Trophoblast cell (in vitro differentiated cells and primary cell): ENCODE results near the gene GPLD1.
"Not testable (repeated sequence)": the region's sequence is repeated elsewhere in the genome, so short reads cannot be mapped to it uniquely, and the experiment has no call there.

ENCODE experiments used
- DNase-seq, 2 donors: peaks; one replicate each; pipeline ENCODE4 v3.0.0-alpha.2; 2016
- H2AFZ ChIP-seq: 2 replicates; pipeline ENCODE4 v1.6.1; 2013; ENCODE audit warnings: low read length, moderate library complexity, mild to moderate bottlenecking; ENCODE audit not compliant: insufficient read depth, poor library complexity
- H2AK5ac ChIP-seq: 2 replicates; pipeline ENCODE4 v1.6.1; 2013; ENCODE audit warnings: mild to moderate bottlenecking, low read length
- H2BK120ac ChIP-seq: 2 replicates; pipeline ENCODE4 v1.6.1; 2013; ENCODE audit warnings: low read length, mild to moderate bottlenecking, moderate library complexity; ENCODE audit not compliant: insufficient read depth, poor library complexity
- H2BK12ac ChIP-seq: 2 replicates; pipeline ENCODE4 v1.6.1; 2013; ENCODE audit warnings: mild to moderate bottlenecking, low read length, moderate library complexity
- H2BK5ac ChIP-seq: 2 replicates; pipeline ENCODE4 v1.6.1; 2013; ENCODE audit warnings: low read length, low read depth, moderate library complexity, mild to moderate bottlenecking; ENCODE audit not compliant: poor library complexity
- H3K14ac ChIP-seq: 2 replicates; pipeline ENCODE4 v1.6.1; 2013; ENCODE audit warnings: mild to moderate bottlenecking, low read length
- H3K18ac ChIP-seq: 2 replicates; pipeline ENCODE4 v1.6.1; 2013; ENCODE audit warnings: mild to moderate bottlenecking, low read length
- H3K23ac ChIP-seq: 2 replicates; pipeline ENCODE4 v1.6.1; 2013; ENCODE audit warnings: low read length
- H3K27ac ChIP-seq: 2 replicates; pipeline ENCODE4 v1.5.1; 2013; ENCODE audit warnings: low read depth, mild to moderate bottlenecking, inconsistent platforms, low read length, moderate library complexity
- H3K27me3 ChIP-seq: 2 replicates; pipeline ENCODE4 v1.6.1; 2013; ENCODE audit warnings: inconsistent platforms, mild to moderate bottlenecking, low read length, moderate library complexity; ENCODE audit not compliant: insufficient read depth
- H3K36me3 ChIP-seq, 2 experiments: 1 replicate in 1 of 2; 2 replicates in 1 of 2; pipeline ENCODE4 v1.6.1; 2013; ENCODE audit warnings: low read length in 2 of 2, mild to moderate bottlenecking in 2 of 2, moderate library complexity in 1 of 2; ENCODE audit not compliant: insufficient read depth in 2 of 2, control insufficient read depth in 1 of 2
- H3K4ac ChIP-seq: 2 replicates; pipeline ENCODE4 v1.6.1; 2013; ENCODE audit warnings: low read depth, mild to moderate bottlenecking, low read length, moderate library complexity
- H3K4me1 ChIP-seq, 2 experiments: 1 replicate in 1 of 2; 2 replicates in 1 of 2; pipeline ENCODE4 v1.6.1; 2013; ENCODE audit warnings: low read length in 2 of 2, mild to moderate bottlenecking in 2 of 2, moderate library complexity in 1 of 2; ENCODE audit not compliant: insufficient read depth in 2 of 2, control insufficient read depth in 1 of 2
- H3K4me2 ChIP-seq: 2 replicates; pipeline ENCODE4 v1.6.1; 2013; ENCODE audit warnings: inconsistent platforms, mild to moderate bottlenecking, low read length, moderate library complexity
- H3K4me3 ChIP-seq: 2 replicates; pipeline ENCODE4 v1.5.1; 2013; ENCODE audit warnings: mild to moderate bottlenecking, low read depth, low read length, inconsistent platforms
- H3K79me1 ChIP-seq: one replicate; pipeline ENCODE4 v1.6.1; 2013; ENCODE audit warnings: low read length
- H3K79me2 ChIP-seq: 2 replicates; pipeline ENCODE4 v1.6.1; 2013; ENCODE audit warnings: low read length, mild to moderate bottlenecking; ENCODE audit not compliant: control insufficient read depth, insufficient read depth, poor library complexity
- H3K9ac ChIP-seq: 2 replicates; pipeline ENCODE4 v1.6.1; 2013; ENCODE audit warnings: mild to moderate bottlenecking, low read length
- H3K9me3 ChIP-seq: 2 replicates; pipeline ENCODE4 v1.6.1; 2013; ENCODE audit warnings: low read depth, mild to moderate bottlenecking, control low read depth, inconsistent platforms, low read length; ENCODE audit not compliant: insufficient read depth
- H4K12ac ChIP-seq: 2 replicates; pipeline ENCODE4 v1.6.1; 2013; ENCODE audit warnings: low read depth, mild to moderate bottlenecking, low read length, moderate library complexity
- H4K8ac ChIP-seq: 2 replicates; pipeline ENCODE4 v1.6.1; 2013; ENCODE audit warnings: low read depth, mild to moderate bottlenecking, low read length, moderate library complexity
- H4K91ac ChIP-seq: one replicate; pipeline ENCODE4 v1.6.1; 2013; ENCODE audit warnings: low read depth, mild to moderate bottlenecking, low read length, moderate library complexity
- WGBS: extraction: QIAGEN DNeasy Blood & Tissue Kit; methylation state at CpG from one replicate; pipeline ENCODE4 v1.1.7; 2013; ENCODE audit warnings: missing lambda C conversion rate; ENCODE audit not compliant: insufficient read length, insufficient coverage; ENCODE audit errors: extremely low coverage; 5-methylcytosine and 5-hydroxymethylcytosine counted together

GPLD1 gene

DNA sequence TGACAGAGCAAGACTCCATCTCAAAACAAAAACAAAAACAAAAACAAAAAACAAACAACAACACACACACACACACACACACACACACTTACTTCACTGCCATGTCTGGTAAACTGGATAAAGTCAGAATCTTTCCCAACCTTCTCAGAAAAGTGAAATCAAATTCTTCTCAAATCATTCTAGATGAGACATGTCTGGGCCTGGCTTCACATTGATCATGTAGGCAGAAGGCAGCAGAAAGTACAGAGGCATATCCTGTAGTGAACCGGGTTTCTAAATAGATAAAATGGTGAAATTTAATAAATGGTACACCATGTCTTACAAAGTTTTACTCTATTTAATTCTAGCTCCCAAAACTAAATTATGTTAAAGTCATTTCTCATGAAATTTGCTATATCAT lies 101.6 kb downstream of the GPLD1 start:
- DNase-seq = no peak
- H4K91ac ChIP-seq = no peak overlapping the region
- no CpG with 5 or more reads among the region's 1 CpG for WGBS

DNA sequence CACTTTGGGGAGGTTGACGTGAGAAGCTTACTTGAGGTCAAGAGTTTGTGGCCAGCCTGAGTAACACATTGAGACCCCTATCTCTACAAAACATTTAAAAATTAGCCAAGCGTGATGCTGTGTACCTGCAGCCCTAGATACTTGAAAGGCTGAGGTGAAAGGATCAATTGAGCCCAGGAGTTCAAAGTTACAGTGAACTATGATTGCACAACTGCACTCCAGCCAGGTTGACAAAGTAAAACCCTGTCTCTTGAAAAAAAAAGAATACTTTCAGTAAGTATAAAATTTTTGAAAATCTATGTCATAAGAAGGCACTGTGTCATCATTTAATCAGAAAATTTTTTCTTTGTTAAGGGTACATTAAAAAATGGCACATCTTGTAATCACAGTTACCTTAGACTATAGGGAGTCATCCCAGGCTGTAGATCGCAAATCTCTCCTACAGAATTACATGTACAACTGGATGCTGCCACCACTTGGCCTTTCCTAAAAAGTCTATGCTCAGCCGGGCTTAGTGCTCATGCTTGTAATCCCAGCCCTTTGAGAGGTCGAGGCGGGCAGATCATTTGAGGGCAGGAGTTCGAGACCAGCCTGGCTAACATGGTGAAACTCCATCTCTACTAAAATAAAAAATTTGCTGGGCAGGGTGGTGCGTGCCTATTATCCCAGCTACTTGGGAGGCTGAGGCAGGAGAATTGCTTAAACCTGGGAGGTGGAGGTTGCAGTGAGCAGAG lies 103.7 kb downstream of the GPLD1 start:
- H3K27ac ChIP-seq = no peak overlapping the region
- no peak overlapping the region for H4K12ac ChIP-seq
- no peak overlapping the region for H2BK5ac ChIP-seq
- H2BK120ac ChIP-seq = no peak overlapping the region
- no peak overlapping the region for H2AK5ac ChIP-seq
- no peak overlapping the region for H3K18ac ChIP-seq
- H3K79me1 ChIP-seq = no peaks in the 10 kb centered on the region
- no peak overlapping the region for H3K4ac ChIP-seq
- H3K9me3 ChIP-seq = no peaks in the 10 kb centered on the region
- no peak overlapping the region for H3K23ac ChIP-seq
- no peak overlapping the region for H3K4me2 ChIP-seq
- no peaks in the 10 kb centered on the region for H3K27me3 ChIP-seq
- H4K8ac ChIP-seq = no peak overlapping the region
- no peak overlapping the region for H3K9ac ChIP-seq
- WGBS = no CpG with 5 or more reads among the region's 8 CpGs
- H3K14ac ChIP-seq = no peak overlapping the region
- H3K4me1 ChIP-seq = no peaks in the 10 kb centered on the region
- H3K79me2 ChIP-seq = no peaks in the 10 kb centered on the region
- H3K36me3 ChIP-seq = no peaks in the 10 kb centered on the region
- no peak overlapping the region for H2AFZ ChIP-seq
- no peak overlapping the region for H4K91ac ChIP-seq
- no peak overlapping the region for H3K4me3 ChIP-seq
- H2BK12ac ChIP-seq = no peak overlapping the region
- no peak for DNase-seq

More for the DNA sequence above, 101.6 kb downstream of the GPLD1 start:
- no peaks in the 10 kb centered on the region for H3K79me2 ChIP-seq
- no peak overlapping the region for H3K27ac ChIP-seq
- no peak overlapping the region for H4K12ac ChIP-seq
- no peak overlapping the region for H3K14ac ChIP-seq
- no peak overlapping the region for H2AFZ ChIP-seq
- H2BK12ac ChIP-seq = no peak overlapping the region
- H4K8ac ChIP-seq = no peak overlapping the region
- no peak overlapping the region for H3K23ac ChIP-seq
- no peak overlapping the region for H3K9ac ChIP-seq
- no peaks in the 10 kb centered on the region for H3K27me3 ChIP-seq
- no peaks in the 10 kb centered on the region for H3K36me3 ChIP-seq
- no peak overlapping the region for H3K4me3 ChIP-seq
- no peak overlapping the region for H3K4ac ChIP-seq
- H2BK120ac ChIP-seq = no peak overlapping the region
- H3K4me1 ChIP-seq = no peaks in the 10 kb centered on the region
- no peaks in the 10 kb centered on the region for H3K9me3 ChIP-seq
- no peak overlapping the region for H3K4me2 ChIP-seq
- no peak overlapping the region for H2BK5ac ChIP-seq
- no peak overlapping the region for H2AK5ac ChIP-seq
- H3K79me1 ChIP-seq = no peaks in the 10 kb centered on the region
- H3K18ac ChIP-seq = no peak overlapping the region

DNA sequence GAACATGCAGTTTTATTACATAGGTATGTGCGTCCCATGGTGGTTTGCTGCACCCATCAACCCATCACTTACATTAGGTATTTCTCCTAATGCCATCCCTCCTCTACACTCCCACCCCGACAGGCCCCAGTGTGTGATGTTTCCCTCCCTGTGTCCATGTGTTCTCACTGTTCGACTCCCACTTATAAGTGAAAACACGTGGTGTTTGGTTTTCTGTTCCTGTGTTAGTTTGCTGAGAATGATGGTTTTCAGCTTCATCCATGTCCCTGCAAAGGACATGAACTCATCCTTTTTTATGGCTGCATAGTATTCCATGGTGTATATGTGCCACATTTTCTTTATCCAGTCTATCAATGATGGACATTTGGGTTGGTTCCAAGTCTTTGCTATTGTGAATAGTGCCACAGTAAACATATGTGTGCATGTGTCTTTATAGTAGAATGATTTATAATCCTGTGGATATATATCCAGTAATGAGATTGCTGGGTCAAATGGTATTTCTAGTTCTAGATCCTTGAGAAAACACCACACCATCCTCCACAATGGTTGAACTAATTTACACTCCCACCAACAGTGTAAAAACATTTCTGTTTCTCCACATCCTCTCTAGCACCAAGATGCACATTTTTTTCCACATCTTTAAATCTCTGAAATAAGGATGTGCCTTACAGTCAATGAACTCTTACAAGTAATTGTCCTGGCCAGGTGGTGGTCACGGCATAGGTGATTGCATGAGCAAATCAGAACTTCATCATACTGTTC lies 104.8 kb downstream of the GPLD1 start:
- not testable (repeated sequence) for H2AK5ac ChIP-seq, H3K4ac ChIP-seq, H3K79me1 ChIP-seq, H2BK120ac ChIP-seq, H2BK12ac ChIP-seq, DNase-seq, H4K12ac ChIP-seq, H4K8ac ChIP-seq, H3K27ac ChIP-seq, H3K18ac ChIP-seq, H3K36me3 ChIP-seq, H2BK5ac ChIP-seq, H3K4me2 ChIP-seq, H2AFZ ChIP-seq, H3K9me3 ChIP-seq, H3K4me1 ChIP-seq, H3K14ac ChIP-seq, H3K27me3 ChIP-seq, H3K79me2 ChIP-seq, H3K9ac ChIP-seq, H3K23ac ChIP-seq, H3K4me3 ChIP-seq, H4K91ac ChIP-seq
- no CpG with 5 or more reads among the region's 5 CpGs for WGBS

DNA sequence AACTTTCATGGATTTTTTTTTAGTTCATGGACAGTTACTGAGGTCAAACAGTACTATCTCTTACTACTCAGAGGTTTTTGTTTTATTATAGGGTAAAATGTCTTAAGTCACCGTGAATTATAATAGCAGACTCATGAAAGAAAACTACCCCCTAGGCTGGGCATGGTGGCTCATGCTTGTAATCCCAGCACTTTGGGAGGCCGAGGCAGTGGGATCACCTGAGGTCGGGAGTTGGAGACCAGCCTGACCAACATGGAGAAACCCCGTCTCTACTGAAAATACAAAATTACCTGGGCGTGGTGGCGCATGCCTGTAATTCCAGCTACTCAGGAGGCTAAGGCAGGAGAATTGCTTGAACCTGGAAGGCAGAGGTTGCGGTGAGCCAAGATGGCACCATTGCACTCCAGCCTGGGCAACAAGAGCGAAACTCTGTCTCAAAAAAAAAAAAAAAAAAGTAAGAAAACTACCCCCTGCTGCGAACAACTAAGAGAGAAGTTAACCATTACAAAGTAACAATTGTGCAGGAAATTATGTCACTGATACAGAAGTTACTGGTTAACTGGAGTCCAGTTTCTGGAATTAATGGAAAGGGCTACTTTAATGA lies 106.4 kb downstream of the GPLD1 start:
- not testable (repeated sequence) for H3K4me2 ChIP-seq, H2BK12ac ChIP-seq, H3K9ac ChIP-seq, H3K14ac ChIP-seq, H4K91ac ChIP-seq, H3K4ac ChIP-seq, H2BK120ac ChIP-seq, H2AFZ ChIP-seq, H3K79me1 ChIP-seq, DNase-seq, H4K8ac ChIP-seq, H4K12ac ChIP-seq, H2AK5ac ChIP-seq, H3K4me3 ChIP-seq, H3K18ac ChIP-seq, H3K4me1 ChIP-seq, H3K27ac ChIP-seq, H3K79me2 ChIP-seq, H3K23ac ChIP-seq, H3K9me3 ChIP-seq, H3K36me3 ChIP-seq, H3K27me3 ChIP-seq, H2BK5ac ChIP-seq
- WGBS = no CpG with 5 or more reads among the region's 9 CpGs
